Left ventricle myocardium superior (tissue), 1 donor: ENCODE data around the gene PPP2R2C. TPM values are rescaled to one million over a fixed set of nuclear protein-coding genes. Genes with fewer than 3 reads are reported as not detected.

Source experiments
- ATAC-seq: fragments of 200-7000 bp; cut with Tn5 transposase; one replicate; pipeline ENCODE4 v1.9.1; 2020; ENCODE audit warnings: mild to moderate bottlenecking, moderate library complexity
- DNase-seq: peaks from one replicate; pipeline ENCODE4 v3.0.0-alpha.2; 2020
- intact Hi-C: fragments of 100-400 bp; cut with micrococcal nuclease; formaldehyde crosslinking; loops from one replicate; pipeline ENCODE4 v1.11.0; 2022
- total RNA-seq: library from RNA; stranded (reverse); fragmentation: NEBNext Ultra II Directional; extraction: Animal tissue kit (Norgen Biotek cat#: 25700); gene quantifications from one replicate; pipeline ENCODE4 v1.2.1, GENCODE V29; 2021
- donor health status: DM: no; HTN: yes; CAD: no; lungs with severe emphysema.

PPP2R2C gene
- total RNA-seq, 1 donor from 2014 or later, result 8.6 TPM

DNA sequence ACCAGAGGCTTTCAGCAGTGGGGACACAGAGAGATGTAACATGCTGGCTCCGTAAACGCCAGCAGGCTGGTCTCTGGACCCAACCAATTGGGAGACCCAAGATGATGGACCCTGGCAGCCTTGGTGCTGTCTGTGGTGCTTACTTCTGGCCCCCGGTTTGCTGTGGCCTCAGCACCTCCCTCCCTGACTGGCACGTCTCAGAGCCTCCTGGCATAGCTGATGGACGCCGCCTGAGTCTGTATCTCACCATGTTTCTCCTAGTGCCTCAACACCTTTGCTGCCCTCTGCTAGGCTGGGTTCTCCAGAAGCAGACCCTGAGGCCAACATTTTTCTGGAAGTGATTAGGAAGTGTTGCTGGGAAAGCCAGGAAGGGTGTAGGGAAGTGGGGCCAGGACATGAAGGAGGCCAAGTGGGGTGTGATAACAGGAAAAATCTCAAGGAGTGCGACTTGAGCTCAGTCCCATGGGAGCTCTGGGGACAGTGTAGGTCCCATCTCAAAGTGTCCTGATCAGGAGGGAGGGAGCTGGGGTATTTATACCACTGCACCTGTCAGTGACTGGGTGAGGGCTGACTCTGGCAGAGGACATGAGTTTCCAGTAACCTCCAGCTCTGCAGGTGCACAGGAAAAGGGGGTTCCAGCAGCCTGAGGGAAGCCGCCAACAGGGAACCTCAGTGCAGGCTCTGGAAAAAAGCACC, 31.8 kb downstream of the PPP2R2C start:
- DNase-seq (no peak), ATAC-seq (no peak)
- intact Hi-C loops, result no loop called here

DNA sequence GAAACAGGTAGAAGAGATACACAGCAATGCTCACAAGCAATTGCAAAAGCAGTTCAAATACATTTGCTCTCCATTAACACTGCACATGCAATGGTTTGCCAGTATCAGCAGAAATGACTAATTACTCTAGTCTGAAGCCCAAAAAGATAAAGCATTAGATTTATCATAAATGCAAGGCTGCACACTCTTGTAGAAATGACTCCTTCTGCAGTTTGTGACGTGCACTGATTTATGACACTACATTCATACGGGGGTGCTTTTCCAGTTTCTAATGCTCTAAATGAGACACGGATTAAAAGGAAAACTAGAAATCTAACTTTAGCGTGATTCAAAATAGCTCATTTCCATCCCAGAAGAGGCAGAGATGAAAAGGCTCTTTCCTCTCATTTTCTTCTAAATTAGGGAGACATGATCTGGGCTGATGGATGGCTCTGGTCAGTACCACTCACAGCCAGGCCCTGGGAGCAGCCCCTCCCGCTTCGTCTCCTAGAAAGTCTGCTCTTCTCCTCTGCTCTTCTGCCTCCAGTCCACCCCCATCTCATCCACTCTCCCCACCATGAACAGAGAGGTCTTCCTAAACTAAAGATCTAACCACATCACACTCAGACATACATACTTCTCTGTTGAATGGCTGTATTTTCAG, 33.2 kb downstream of the PPP2R2C start:
- no peak for ATAC-seq
- DNase-seq, result no peak
- intact Hi-C loops, result no loop called here

DNA sequence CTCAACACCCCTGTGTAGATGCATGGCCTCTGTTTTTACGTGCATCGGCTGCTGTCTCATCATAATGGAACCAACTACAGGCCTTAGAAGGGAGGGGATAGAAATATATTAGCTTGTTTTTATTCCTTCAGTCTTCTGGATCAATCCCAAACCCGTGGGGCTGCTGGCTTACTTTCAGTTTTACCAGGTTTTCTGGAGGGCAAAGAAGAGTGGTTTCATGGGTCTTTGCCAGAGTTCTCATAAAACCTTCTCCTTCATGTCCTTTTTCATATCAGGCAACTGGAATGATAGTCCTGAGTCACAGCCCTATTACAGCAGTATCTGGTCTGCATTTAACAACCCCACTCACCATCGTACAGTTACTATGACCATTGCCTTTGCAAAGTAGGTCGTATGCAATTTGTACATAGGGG, 34.6 kb downstream of the PPP2R2C start:
- no peak for ATAC-seq
- no peak for DNase-seq
- intact Hi-C loops, result no loop called here

DNA sequence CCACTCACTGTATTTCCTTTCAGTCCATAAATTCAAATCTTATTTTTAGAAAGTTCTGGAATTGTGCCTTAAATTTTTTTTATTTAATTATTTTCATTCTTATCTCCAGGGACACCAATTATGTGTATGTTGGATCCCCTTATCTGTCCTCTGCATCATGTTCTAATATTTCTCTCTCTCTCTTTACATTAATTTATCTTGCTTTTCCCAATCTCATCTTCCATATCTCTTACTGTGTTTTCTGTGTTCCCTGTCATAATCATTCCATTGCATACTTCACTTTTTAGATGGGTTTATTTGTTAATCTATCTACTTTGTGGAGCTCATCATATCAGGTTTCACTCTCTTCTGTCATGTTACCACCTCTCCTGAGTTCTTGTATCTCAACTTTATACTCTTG, 37.4 kb downstream of the PPP2R2C start:
- intact Hi-C loops, result no loop called here
- ATAC-seq, result no peak
- no peak for DNase-seq

DNA sequence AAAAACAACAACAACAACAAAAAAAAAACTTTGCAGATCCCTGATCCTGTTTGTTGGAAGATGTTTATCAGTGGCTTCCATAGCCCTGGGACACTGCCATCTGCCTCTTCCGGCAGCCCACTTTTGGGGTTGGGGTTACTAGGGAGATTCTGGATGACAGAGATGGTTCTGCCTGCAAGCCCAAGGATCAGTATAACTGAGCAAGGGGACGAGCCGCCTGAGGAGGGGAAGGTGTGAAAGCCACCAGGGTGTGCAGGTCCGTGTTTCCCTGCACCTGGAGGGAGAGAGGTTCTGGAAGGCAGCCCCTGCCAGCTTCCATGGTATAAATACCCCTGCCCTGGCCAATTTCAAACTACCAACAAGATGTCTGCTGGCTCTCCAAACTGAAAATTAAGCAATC, 41.5 kb downstream of the PPP2R2C start:
- no peak for DNase-seq

DNA sequence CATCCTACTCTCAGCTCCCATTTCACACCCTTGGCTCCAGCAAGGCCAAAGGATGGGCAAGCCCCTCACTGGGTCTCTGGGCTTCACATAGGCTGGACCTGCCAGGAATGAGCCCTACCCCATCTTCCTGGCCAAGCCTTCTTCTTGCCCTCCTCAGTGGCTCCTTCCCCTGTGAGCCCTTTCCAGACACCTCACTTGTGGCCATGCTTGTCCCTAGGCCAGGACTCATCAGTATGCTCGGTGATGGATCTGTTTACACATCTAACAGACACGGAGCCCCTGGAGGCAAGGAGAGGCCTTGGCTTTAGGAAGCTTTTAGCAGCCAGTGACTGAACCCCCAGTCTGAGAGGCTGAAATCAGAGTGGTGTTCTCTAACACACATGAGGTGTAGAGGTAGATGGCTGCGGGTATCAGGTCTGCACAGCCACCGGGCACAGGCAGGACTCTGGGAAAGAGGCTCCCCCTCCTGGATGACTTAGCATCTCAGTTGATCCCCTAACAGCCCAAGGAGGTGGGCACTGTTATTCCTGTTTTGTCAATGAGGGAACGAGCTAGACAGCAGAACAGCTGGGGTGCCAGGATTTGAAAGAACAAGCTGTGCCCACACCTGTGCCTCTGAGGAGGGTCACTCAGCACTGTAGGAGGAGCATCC, 44.8 kb downstream of the PPP2R2C start:
- intact Hi-C loops, result no loop called here
- ATAC-seq (no peak), DNase-seq (no peak)

More for the DNA sequence above, 41.5 kb downstream of the PPP2R2C start:
- intact Hi-C loops, result no loop called here
- no peak for ATAC-seq

DNA sequence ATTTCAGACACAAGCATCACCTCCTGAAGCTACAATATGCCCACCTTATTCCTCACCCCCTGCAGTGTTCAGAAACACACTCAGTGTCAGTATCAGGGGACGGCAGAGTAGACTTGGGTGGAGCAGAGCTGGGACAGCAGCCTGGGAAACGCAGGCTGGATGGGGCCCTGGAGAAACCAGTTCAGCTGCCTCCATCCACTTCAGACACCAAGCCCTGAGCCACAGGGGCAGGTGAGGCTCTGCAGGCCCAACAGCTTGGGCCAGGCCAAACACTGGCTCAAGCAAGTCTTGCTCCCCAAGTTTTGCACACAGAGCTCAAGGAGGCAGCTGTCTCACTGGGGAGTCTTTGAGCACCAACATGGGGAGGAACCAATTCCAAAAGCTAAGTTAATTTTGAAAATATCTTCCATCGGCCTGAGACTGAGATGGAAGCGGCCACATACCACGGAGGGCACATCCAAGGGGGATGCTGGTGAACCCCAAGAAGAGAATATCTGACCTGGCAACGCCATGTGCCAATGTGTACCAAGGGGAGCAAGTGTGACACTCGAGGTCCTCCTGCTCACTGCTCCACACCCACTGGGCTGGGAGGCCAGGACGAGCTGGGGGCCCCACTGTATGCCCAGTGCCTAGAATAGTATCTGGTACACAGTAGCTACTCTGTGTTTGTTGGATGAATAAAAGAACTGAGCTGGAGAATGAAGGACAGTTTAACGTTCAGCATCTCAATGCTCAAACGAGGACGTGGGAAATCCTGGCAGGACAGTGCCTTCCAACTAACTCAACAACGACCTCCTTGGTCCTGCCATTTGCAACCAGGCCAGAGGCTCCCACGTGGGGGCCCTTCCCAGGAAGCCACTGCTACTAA, 45.6 kb downstream of the PPP2R2C start:
- DNase-seq, result no peak
- ATAC-seq, result no peak
- intact Hi-C loops, result no loop called here

DNA sequence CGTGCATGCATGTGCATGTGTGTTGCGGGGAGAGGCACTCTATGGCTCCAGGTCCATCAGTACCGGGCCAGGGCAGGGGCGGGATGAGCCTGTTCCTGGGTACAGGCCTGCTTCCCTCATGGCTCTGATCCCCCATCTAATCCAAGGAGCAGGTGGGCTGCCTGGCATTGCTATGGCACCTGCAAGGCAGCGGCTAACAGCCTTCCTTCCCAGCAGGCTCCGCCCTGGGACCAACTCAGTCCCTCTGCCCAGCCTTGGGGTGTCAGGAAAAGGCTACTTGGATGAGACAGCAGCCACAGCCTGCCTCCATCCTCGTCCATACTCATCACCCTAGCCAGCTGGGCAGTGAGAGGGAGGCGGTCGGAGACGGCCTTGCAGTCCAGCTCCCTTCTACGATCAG, 46.5 kb downstream of the PPP2R2C start:
- no peak for ATAC-seq
- no peak for DNase-seq
- intact Hi-C loops, result no loop called here

DNA sequence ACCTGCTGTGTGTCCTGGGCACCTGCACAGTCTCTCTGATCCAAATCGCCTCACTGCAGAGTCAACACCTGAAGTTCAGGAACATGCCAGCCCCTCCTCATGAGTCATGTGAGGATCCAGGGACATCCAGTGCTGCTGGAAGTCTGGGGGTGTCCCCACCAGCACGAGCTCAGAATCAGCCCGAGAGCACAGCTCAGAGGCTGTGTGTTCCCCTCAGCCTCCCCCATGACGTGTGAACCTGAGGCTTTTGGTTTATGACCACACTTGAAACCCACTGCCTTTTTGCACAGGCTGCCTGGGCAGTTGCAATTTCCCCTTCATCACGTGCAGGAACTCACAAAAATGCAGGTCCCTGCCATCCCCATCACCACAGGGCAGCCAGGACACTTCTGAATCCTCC, 47.1 kb downstream of the PPP2R2C start:
- ATAC-seq (no peak), DNase-seq (no peak)
- intact Hi-C loops, result no loop called here

DNA sequence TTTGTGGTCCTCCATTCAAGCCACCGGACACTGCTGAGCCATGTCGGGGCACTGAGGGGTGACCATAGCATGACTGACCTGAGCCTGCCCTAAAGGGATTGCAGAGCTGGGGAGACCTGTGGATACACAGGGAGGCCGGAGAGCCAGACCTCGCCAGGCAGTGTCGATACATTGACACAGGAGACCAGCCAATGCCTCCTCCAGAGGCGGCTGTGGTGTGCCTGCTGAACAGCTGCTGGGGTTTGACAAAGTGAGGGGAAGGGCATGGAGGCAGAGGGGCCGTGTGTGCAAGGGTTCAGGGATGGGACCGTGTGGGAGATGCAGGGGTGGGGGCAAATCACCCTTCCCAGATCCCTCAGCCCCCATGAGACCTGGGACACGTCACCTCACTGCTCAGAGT, 48.0 kb downstream of the PPP2R2C start:
- ATAC-seq (no peak), DNase-seq (no peak)
- intact Hi-C loops, result no loop called here

DNA sequence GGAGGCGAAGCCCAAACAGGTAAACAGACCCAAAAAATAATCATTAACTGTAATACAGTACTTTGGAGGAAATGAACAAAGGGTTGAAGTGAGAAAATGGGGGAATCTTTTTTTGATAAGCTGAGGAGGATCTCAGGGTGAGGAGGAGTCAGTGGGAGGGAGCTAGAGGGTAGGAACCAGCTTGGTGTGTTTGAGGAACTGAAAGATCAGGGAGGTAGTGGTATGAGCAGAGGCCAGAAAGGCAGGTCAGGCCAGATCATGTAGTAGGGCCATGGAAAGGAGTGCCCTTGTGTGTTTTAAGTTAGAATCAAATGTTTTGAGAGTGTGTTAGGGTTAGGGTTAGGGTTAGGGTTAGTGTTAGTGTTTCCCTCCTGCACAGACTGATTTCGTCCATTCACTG, 48.8 kb downstream of the PPP2R2C start:
- ATAC-seq (no peak), DNase-seq (no peak)
- intact Hi-C loops, result no loop called here

DNA sequence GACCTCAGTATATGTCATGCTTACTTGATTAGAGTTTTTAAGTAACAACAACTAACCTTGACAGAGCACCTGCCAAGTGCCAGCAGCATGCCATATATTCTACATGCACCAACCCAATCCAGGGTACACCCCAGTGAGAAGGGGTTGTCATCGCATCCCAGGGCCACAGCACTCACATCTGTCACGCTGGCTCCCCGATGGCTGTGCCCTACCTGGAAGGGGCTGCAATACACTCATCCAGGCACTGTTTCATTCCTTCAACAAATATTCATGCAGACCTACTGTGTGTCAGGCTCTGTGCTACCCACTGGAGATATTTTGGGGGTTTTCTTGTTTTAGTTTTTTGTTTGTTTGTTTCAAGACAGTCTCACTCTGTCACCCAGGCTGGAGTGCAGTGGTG, 49.5 kb downstream of the PPP2R2C start:
- intact Hi-C loops, result no loop called here
- no peak for DNase-seq
- no peak for ATAC-seq

DNA sequence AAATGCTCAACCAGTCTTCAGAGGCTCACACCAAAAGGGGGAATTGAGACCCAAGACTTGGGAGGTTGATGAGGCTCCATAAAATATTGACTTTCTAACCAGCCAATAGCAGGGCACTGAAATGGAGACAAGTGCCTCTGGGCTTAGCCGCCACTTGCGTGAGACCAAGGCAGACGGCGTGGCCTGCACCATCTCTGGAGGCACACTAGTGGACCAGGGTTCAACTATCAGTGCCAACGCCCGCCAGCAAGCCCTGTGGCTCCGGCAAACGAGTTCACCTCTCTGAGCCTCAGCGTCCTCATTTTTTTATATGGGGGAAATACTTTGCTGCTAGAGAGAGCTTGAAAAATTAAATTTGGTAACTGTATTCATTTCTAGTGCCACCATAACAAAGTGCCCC, 50.3 kb downstream of the PPP2R2C start:
- intact Hi-C loops, result no loop called here
- no peak for DNase-seq
- ATAC-seq, result no peak

DNA sequence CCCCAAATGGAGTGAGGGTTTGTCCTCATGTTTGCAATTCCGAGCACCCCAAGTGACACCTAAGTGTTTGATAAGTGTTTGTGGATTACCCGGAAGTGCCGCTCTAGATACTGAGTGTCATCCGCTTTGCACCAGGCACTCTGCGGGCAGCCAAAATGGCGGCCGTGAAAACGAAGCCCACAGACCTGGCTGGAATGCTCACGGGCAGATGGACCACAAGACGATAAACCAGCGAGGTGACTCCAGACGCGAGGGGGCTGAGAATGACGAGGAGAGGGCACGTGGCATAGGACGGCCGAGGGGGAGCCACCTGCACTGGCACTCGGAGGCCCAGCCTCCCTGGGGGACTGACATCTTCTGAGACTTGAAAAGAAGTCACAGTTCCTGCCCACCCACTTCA, 51.0 kb downstream of the PPP2R2C start:
- intact Hi-C loops, result no loop called here
- DNase-seq (no peak), ATAC-seq (no peak)

DNA sequence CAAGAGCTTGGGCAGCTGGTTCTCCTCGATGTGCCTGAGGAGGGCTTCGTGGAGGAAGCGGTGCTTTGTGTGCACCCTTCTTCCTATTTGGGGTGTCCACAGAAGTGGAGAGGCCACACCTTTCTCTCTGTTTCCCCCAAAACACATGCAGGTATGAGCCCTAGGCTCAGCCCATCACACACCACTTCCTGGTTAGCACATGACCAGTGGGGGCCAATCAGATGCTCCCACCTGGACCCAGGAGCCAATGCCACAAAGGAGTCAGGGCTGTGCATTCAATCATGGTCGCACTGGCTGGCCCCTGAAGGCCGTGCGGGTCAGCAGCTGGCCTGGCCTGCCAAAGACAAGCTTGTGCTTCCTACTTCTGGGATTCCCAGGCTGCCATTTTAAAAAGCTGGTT, 51.4 kb downstream of the PPP2R2C start:
- no peak for ATAC-seq
- no peak for DNase-seq
- intact Hi-C loops, result no loop called here

DNA sequence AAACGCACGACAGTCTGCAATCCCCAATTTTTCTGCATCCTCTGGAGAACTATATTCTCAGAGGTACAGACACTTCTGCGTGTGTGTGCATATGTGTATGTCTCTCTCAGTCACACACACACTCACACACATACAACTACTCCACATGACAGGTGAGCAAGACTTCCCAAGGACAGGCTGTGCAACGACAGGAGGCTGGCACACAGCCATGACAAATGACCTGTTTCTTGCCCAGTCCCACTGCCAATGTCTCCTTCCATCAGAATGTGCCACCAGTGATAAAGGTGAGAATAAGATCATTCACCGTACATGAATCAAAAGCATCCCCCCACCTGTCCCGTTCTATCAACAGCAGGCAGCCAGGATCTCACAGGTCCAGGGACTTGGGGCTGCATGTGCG, 52.4 kb downstream of the PPP2R2C start:
- DNase-seq (no peak), ATAC-seq (no peak)
- intact Hi-C loops, result no loop called here

DNA sequence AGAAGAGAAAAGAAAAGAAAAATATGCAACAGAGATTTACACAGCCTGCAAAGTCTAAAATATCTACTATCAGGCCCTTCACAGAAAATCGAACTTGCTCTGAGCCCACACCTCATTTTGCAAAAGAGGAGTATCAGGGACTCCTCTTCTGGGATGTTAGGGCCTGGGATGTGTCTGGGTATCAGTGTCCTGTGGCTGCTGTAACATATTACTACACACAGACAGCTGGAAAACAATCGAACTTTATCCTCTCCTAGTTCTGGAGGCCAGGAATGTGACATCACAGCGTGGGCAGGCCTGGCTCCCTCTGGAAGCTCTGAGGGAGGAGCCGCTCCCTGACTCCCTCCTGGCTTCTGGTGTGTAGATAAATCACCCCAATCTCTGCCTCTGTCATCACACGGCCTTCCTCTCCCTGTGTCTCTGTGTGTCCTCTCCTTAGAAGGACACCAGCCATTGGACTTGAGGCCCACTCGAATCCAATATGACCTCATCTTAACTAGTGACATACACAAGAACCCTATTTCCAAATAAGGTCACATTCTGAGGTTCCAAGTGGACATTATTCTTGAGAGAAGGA, 52.9 kb downstream of the PPP2R2C start:
- ATAC-seq (no peak), DNase-seq (no peak)
- intact Hi-C loops, result no loop called here

DNA sequence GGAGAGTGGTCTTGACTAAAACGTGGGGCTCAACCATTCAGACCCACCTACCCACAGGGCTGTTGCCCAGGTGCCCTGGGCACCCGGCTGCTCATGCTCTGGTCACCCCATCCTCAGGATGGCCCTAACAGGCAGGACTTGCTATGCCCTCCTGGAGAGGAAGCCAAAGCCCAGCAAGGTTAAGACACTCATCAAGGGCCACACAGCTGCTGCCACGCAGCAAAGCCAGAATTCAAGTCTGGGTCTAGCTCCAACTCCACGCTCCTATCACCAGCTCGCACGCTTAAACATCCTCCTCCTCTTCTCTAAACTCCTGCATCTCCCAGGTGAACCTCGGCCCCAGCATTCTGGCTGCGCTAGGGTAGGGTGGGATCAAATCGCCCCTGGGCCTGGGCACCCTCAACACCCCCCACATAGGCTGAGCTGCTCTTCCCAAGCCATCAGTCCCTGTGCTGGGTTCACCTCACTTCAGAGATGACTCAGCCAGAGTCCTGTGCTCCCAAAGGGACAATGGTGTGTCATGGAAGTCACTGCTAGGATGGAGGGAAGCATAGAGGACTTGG, 54.1 kb downstream of the PPP2R2C start:
- ATAC-seq (no peak), DNase-seq (no peak)
- intact Hi-C loops, result no loop called here

DNA sequence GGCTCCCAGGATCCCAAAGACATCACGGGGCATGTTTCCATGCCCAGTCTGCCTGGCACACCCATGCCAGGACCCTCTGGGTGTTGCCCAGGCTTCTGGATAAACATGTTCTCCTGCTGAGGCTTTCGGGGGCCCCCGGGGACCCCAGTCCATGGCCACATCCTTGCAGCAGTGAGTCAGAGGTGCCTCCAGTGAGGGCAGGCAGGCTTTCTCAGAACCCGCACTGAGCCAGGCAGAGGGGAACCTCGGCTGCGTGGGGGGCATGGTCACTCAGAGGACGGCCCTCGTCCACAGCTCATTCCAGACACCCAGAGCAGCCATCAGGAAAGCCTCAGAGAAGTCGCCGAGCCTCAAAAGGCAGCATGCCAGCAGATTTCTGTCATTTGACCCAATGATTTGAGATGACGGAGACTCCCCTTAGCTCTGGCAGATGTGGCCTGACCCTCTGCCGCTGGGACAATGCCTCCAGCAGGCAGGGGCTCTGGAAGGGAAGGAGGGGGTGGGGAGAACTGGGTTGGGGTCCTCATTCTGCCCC, 54.8 kb downstream of the PPP2R2C start:
- ATAC-seq (no peak), DNase-seq (no peak)
- intact Hi-C loops, result no loop called here
